Measurements from ENCODE around the gene FARP1.
"Not testable (repeated sequence)": the region's sequence is repeated elsewhere in the genome, so short reads cannot be mapped to it uniquely, and the experiment has no call there.

The FARP1 gene

DNA sequence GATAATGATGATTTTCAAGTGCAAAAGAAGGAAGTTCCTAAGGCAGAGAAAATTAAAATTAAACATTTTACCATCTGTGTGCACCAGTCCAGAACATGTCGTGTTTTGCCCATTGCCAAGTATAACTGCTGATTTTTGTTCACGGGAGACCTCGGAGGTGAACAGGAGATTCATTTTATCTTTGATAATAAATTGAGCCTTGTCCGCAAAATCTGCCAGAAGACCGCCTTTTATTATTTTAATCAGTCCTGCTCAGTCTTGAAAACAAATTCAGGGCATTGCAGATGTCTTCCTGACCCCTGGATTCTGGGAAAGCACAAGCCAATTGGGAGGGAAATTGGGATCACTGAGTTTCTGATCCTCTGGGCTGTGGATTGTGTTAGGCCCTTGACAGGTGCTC is 268.1 kb downstream of the FARP1 start:
- Histone ChIP-seq H3K36me3 (peaks cover 28% of the 10 kb centered on the region), H4K20me1 (no peaks in the 10 kb centered on the region), H3K9me3 (peaks cover 9% of the 10 kb centered on the region; the same call in 1 of the 2 replicates), H3K9ac (peak overlapping the region; percentile 67; the same call in 1 of the 2 replicates), H3K27ac (peak overlapping the region; percentile 74), H3K4me2 (peak overlapping the region; percentile 83), H3K4me3 (peak overlapping the region; percentile 61), H3K4me1 (peaks cover 40% of the 10 kb centered on the region), H3K27me3 (no peaks in the 10 kb centered on the region)
- TF ChIP-seq Cebpa-rat (IDR thresholded peaks at IDR 0.05) = no peak

DNA sequence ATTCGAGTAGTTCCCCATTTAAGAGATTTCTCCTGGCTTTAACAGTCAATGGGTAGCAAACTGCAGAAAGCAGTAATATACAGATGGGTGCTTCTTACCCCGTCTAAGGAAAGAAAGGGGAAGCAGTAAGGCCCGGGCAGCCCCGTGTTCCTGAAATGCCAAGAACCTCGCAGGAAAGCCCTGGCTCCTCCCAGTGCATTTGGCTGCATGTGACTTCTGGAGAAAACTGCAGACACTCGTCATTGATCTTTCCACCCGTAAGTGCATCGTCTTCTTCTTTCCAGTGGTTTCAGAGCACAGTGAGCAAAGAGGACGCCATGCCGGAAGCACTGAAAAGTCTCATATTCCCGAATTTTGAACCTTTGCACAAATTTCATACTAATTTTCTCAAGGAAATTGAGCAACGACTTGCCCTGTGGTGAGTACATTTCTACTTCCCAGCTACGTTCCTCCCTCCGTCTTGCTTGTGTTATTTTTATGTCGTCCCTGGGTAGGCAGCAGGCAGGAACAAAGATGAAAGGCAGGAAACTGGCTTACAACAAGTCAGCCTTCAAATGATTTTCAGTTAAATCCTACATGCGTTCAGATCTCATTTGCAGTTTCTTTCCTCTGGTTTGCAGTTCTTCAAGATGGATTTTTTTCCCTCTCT is 268.8 kb downstream of the FARP1 start:
- Histone ChIP-seq H4K20me1 (no peaks in the 10 kb centered on the region), H3K9me3 (peaks cover 13% of the 10 kb centered on the region), H3K27me3 (no peaks in the 10 kb centered on the region), H3K4me3 (peak overlapping the region; percentile 61), H3K9ac (peak overlapping the region; percentile 67), H3K4me1 (peaks cover 40% of the 10 kb centered on the region), H3K27ac (peak overlapping the region; percentile 74), H3K4me2 (peak overlapping the region; percentile 83), H3K36me3 (peaks cover 35% of the 10 kb centered on the region)
- no peak for TF ChIP-seq Cebpa-rat (IDR thresholded peaks at IDR 0.05)

DNA sequence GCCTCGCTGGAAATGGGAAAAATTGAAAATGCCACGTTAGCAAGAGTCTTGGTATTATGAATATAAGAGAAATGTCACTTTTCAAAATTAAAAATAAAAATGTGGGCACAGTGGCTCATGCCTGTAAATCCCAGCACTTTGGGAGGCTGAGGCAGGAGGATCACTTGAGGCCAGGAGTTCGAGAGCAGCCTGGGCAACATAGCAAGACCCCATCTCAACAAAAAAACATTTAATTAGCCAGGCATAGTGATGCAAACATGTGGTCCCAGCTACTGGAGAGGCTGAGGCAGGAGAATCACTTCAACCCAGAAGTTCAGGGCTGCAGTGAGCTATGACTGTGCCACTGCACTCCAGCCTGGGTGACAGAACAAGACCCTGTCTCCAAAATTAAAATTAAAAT is 270.4 kb downstream of the FARP1 start:
- H3K36me3 ChIP-seq = peaks cover 49% of the 10 kb centered on the region
- H3K4me3 ChIP-seq, H3K9ac ChIP-seq, H3K27me3 ChIP-seq, H4K20me1 ChIP-seq: not testable (repeated sequence)
- H3K4me1 ChIP-seq = peaks cover 40% of the 10 kb centered on the region
- H3K9me3 ChIP-seq = peaks cover 21% of the 10 kb centered on the region
- H3K4me2 ChIP-seq = peak overlapping the region; percentile 83
- H3K27ac ChIP-seq = 0 out of 2 replicates have a peak overlapping the region, but pooled peaks have one; percentile 74

DNA sequence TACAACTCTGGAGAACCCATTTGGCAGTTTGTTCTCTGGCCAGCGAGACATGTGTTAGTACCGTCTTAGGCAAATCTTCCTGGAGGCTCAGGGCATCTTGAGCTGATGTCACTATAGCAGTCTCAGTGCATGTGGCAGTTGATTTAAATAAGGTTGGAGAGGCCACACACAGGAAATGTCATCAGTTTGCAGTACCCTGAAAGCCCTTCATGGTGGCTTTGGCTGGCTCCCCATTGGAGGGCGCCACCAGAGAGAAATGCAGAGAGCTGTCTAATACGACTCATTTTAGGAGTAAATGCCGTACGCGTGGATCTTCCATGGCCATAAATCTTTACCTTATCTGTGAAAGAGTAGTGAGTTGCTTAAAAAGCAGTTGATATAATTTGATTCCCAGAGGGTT is 270.9 kb downstream of the FARP1 start:
- Histone ChIP-seq H3K9ac (no peak overlapping the region), H3K4me1 (peaks cover 40% of the 10 kb centered on the region)
- no peak for TF ChIP-seq Cebpa-rat (IDR thresholded peaks at IDR 0.05)

DNA sequence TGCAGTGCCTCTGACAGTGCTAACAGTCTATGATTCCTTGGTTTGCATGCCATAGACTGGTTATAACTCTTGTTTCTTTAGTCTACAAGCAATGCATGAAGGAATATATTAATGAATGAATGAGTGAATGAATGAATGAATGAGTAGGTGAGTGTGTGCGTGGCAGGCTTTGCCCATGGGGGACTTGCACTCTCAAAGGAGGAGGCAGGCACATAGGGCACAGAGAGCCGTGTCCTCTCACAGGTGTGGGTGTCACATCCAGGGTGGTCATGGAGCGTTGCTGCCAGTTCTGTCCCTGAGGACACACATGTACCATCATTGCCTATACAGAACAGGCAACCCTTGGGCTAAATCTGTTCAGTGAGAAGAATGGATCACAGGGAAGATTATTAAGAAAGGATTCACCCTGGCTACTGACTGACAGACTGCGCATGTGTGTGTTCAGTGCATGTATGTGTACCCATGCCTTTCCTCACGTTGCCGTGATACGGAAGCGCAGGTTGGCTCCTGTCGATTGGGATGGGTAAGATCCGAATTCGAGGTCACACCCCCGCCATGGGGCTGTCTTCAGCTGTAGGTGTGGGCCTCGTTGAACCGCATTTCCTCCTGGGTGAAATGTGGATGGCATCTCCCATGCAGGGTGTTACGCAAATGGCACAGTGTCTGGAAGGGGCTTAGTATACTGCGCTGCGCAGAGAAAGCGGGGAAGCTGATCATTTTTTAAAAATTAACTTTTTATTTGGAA is 272.6 kb downstream of the FARP1 start:
- Histone ChIP-seq H3K4me1 (peaks cover 43% of the 10 kb centered on the region), H3K4me3 (no peak overlapping the region), H3K36me3 (peaks cover 51% of the 10 kb centered on the region), H3K27me3 (no peaks in the 10 kb centered on the region), H3K4me2 (no peak overlapping the region), H3K27ac (no peak overlapping the region), H3K9ac (no peak overlapping the region), H3K9me3 (peaks cover 17% of the 10 kb centered on the region), H4K20me1 (no peaks in the 10 kb centered on the region)
- TF ChIP-seq Cebpa-rat (IDR thresholded peaks at IDR 0.05) = no peak

More for the DNA sequence above, 270.9 kb downstream of the FARP1 start:
- Histone ChIP-seq H3K36me3 (peaks cover 54% of the 10 kb centered on the region), H3K4me3 (no peak overlapping the region), H4K20me1 (no peaks in the 10 kb centered on the region), H3K4me2 (peak overlapping the region; percentile 83; the same call in 1 of the 2 replicates), H3K27ac (no peak overlapping the region), H3K27me3 (no peaks in the 10 kb centered on the region), H3K9me3 (peaks cover 21% of the 10 kb centered on the region)

DNA sequence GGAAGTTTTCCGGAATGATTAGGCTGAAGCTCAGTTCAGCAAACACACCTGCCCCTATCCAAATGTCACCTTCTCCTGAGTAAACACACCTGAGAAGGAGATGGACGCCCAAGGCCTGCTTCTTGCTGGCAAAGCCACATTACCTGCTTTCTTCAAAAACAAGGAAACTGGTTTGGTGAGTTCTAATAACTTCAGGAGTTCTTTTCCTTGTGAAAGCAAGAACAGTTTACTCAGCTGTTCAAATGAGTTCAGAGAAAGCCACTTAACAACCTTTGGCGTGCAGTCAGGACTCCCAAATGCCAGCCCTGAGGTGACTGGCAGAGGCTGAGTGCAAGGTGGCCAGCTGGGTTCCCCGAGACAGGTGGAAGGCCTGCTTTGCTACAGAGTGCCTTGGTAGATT is 273.5 kb downstream of the FARP1 start:
- Histone ChIP-seq H3K9ac (no peak overlapping the region), H3K27ac (no peak overlapping the region), H3K27me3 (no peaks in the 10 kb centered on the region), H3K4me3 (no peak overlapping the region), H3K4me1 (peaks cover 34% of the 10 kb centered on the region), H3K9me3 (peaks cover 17% of the 10 kb centered on the region), H4K20me1 (no peaks in the 10 kb centered on the region), H3K4me2 (no peak overlapping the region), H3K36me3 (peaks cover 56% of the 10 kb centered on the region)
- no peak for TF ChIP-seq Cebpa-rat (IDR thresholded peaks at IDR 0.05)

DNA sequence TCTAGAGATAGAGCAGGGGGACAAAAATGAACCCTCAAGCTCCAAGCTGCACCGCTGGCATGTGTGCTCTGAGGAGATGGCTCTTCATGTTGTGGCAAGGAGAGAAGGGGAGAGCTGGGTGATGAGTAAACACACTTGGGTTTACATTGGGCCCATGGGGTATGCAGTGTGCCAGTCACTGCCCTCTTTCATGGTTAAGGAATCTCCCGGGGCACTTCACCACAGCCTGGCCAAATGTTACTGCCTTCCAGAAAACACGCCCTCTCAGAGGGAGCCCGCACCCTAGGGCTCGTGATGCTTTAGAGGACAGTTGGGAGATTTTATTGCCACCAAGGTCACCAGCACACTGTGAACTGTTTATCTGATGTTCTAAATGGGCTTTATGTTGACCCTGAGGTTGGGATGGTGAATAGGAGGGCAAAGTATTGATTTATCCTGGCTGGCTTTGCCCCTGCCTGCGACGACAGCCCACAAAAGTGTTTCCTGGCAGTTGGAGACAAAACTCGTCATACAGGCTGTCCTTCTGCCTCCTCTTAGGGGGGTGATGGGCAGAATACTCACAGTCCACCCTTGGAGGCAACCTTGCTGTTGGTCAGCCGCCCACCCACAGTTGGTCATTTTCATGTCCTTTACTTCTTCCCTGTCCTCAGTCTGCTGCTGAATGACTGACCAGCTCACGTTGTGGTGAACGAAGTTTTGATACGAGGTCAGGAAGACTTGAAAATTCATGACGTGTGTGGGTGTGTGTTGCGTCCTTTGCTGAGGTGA is 277.1 kb downstream of the FARP1 start:
- Histone ChIP-seq H3K9me3 (peaks cover 17% of the 10 kb centered on the region), H3K36me3 (peaks cover 71% of the 10 kb centered on the region), H3K27ac (no peak overlapping the region), H3K4me2 (no peak overlapping the region), H4K20me1 (no peaks in the 10 kb centered on the region), H3K27me3 (no peaks in the 10 kb centered on the region), H3K4me1 (peaks cover 9% of the 10 kb centered on the region; the same call in 1 of the 2 replicates), H3K4me3 (no peak overlapping the region), H3K9ac (no peak overlapping the region)
- TF ChIP-seq Cebpa-rat (IDR thresholded peaks at IDR 0.05) = no peak

DNA sequence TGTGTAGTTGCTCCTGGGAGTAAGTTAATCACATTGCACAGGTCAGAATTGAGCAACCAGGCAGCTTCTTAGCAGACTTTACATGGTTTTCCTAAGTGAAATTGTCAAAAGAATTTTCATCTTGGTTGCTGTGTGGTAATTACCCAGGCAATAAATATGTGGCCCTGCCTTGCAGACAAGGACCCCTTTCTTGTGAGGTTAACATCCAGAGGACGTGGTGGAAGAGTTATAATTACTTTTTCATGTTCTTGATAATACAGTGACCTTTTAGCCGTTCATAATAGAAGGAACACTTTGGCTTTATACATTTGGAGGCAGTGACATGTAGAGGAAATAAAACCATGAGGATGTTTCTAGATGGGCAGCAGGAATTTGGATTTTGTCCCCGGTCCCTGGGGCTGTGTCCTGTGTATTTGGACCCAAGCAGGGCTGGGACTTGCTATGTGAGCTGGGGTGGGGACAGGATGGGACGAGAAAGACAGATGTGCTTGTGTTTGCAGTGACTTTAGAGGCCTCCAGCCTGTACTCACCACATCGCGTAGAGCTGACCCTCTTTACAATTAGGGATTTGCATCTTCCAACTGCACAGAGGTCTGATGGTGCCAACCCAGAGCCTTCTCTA is 277.8 kb downstream of the FARP1 start:
- Histone ChIP-seq H4K20me1 (no peaks in the 10 kb centered on the region), H3K9me3 (peaks cover 15% of the 10 kb centered on the region), H3K4me1 (peaks cover 9% of the 10 kb centered on the region; the same call in 1 of the 2 replicates), H3K36me3 (peaks cover 70% of the 10 kb centered on the region), H3K4me2 (no peak overlapping the region), H3K27ac (no peak overlapping the region), H3K27me3 (no peaks in the 10 kb centered on the region), H3K4me3 (no peak overlapping the region), H3K9ac (no peak overlapping the region)
- no peak for TF ChIP-seq Cebpa-rat (IDR thresholded peaks at IDR 0.05)

DNA sequence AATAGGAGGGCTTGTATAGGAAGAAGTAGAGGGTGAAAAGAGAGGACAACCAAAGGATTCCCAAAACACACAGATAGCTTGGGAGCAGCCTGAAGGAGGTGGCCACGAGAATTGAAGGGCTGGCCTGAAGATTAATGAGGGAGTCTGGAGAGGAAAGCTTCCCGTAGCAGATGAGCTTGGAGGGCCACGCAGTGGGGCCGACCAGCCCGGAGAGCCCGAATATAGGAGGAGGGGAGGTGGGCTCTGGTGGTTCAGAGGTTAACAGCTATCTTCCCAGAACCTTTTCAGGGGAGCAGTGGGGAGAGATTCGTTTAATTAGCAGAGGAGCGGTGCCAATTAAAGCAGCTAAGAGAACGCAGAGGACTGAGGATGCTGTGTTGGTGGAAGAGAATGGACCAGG is 279.2 kb downstream of the FARP1 start:
- H3K9ac ChIP-seq = no peak overlapping the region
- H3K9me3 ChIP-seq = peaks cover 4% of the 10 kb centered on the region
- H3K4me2 ChIP-seq = no peak overlapping the region

More for the DNA sequence above, 279.2 kb downstream of the FARP1 start:
- peaks cover 9% of the 10 kb centered on the region; the same call in 1 of the 2 replicates for H3K4me1 ChIP-seq
- no peaks in the 10 kb centered on the region for H4K20me1 ChIP-seq
- H3K36me3 ChIP-seq = peaks cover 69% of the 10 kb centered on the region
- no peaks in the 10 kb centered on the region for H3K27me3 ChIP-seq
- H3K4me3 ChIP-seq = no peak overlapping the region
- no peak for TF ChIP-seq Cebpa-rat (IDR thresholded peaks at IDR 0.05)
- no peak overlapping the region for H3K27ac ChIP-seq
